Fibroblast of skin of abdomen (primary cell): ENCODE measurements around the gene PPP2R2C.

ENCODE experiments used
- DNase-seq: peaks from one replicate; pipeline ENCODE4 v3.0.0-alpha.2; 2013

PPP2R2C gene

GRCh38 chr4:6324999-6325787, 147.2 kb downstream of the PPP2R2C start:
- no peak for DNase-seq

- DNase-seq = no peak
Observed at GRCh38 chr4:6324461-6324998, 147.9 kb downstream of the PPP2R2C start.

GRCh38 chr4:6322761-6323566, 149.4 kb downstream of the PPP2R2C start:
- DNase-seq = no peak

- DNase-seq = no peak
Observed at GRCh38 chr4:6322067-6322760, 150.2 kb downstream of the PPP2R2C start.

- DNase-seq = no peak
Observed at GRCh38 chr4:6321361-6321760, 151.1 kb downstream of the PPP2R2C start.

- DNase-seq = no peak
Observed at GRCh38 chr4:6320663-6321062, 151.8 kb downstream of the PPP2R2C start.

- no peak for DNase-seq
Observed at GRCh38 chr4:6319530-6320150, 152.8 kb downstream of the PPP2R2C start.

- DNase-seq = no peak
Observed at GRCh38 chr4:6318206-6318605, 154.2 kb downstream of the PPP2R2C start.

GRCh38 chr4:6316461-6317003, 155.9 kb downstream of the PPP2R2C start:
- DNase-seq = no peak

- no peak for DNase-seq
Observed at GRCh38 chr4:6313216-6313615, 159.2 kb downstream of the PPP2R2C start.

- DNase-seq = no peak
Observed at GRCh38 chr4:6309777-6310176, 162.6 kb downstream of the PPP2R2C start.

- no peak for DNase-seq
Observed at GRCh38 chr4:6308899-6309643, 163.3 kb downstream of the PPP2R2C start.

GRCh38 chr4:6307891-6308290, 164.5 kb downstream of the PPP2R2C start:
- no peak for DNase-seq

GRCh38 chr4:6307230-6307629, 165.2 kb downstream of the PPP2R2C start:
- DNase-seq = no peak

- no peak for DNase-seq
Observed at GRCh38 chr4:6306299-6306698, 166.1 kb downstream of the PPP2R2C start.

- DNase-seq = no peak
Observed at GRCh38 chr4:6303943-6304342, 168.5 kb downstream of the PPP2R2C start.

GRCh38 chr4:6302869-6303268, 169.5 kb downstream of the PPP2R2C start:
- no peak for DNase-seq

- DNase-seq = no peak
Observed at GRCh38 chr4:6301732-6302442, 170.5 kb downstream of the PPP2R2C start.

- DNase-seq = no peak
Observed at GRCh38 chr4:6301051-6301731, 171.2 kb downstream of the PPP2R2C start.

GRCh38 chr4:6300359-6300758, 172.1 kb downstream of the PPP2R2C start:
- DNase-seq = no peak
